Suppressor macrophage treated with lipopolysaccharide for 1 hour (primary cell): ENCODE data around the gene CDC25B.
"Not testable (repeated sequence)": the region's sequence is repeated elsewhere in the genome, so short reads cannot be mapped to it uniquely, and the experiment has no call there.

ENCODE experiments used
- DNase-seq, 3 donors: peaks; one replicate each; pipeline ENCODE4 v3.0.0-alpha.2; 2020 to 2022

The CDC25B gene

DNA sequence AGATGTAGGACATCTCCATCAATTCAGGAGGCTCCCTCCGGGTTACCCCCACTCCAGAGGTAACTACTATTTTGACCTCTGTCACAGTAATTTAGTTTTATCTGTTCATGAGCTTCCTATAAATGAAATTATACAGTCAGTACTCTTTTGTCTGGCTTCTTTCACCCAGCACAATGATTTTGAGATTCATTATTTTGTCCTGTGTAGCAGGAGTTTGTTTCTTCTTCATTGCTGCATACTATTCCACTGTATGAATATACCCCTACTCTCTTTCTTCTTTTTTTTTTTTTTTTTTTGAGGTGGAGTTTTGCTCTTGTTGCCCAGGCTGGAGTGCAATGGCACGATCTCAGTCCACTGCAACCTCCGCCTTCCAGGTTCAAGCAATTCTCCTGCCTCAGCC lies 12.4 kb downstream of the CDC25B start:
- DNase-seq, result no peak

GRCh38 chr20:3811467-3812258 lies 15.6 kb downstream of the CDC25B start:
- peak; percentile 94 to 96 (median 95) for DNase-seq

DNA sequence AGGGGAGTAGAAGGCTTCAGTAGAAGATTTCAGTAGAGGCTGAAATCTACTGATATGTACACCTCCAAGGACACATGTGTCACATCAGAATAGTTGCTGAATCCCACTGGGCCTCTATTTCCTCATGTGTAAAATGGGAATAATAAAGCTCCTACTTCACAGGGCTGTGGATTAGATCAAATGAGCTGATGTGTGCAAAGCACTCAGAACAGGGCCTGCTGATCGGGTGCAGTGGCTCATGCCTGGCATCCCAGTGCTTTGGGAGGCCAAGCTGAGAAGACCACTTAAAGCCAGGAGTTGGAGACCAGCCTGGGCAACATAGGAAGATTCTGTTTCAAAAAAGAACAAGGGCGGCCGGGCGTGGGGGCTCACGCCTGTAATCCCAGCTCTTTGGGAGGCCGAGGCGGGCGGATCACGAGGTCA lies 16.2 kb downstream of the CDC25B start:
- DNase-seq, result no peak

GRCh38 chr20:3812975-3813847 lies 17.1 kb downstream of the CDC25B start:
- no peak for DNase-seq

DNA sequence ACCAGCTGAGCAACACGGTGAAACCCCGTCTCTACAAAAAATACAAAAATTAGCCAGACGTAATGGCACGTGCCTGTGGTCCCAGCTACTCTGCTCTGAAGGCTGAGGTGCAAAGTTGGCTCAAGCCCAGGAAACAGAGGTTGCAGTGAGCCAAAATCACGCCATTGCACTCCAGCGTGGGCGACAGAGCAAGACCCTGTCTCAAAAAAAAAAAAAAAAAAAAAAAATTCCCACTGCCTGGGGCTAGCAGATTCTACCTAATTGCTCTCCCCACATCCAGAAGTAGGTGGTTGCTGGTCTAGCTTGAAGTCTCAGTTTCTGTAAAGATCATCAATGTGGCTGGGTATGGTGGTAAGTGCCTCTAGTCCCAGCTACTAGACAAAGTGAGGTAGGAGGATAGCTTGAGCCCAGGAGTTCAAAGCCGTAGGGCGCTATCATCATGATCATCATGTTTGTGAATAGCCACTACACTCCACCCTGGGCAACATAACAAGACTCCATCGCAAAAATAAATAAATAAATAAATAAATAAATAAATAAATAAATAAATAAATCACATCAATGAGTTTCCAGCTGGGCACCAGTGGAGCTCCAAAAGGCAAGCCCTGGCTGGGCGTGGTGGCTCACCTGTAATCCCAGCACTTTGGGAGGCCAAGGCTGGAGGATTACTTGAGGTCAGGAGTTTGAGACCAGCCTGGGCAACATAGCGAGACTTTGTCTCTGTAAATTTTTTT lies 17.9 kb downstream of the CDC25B start:
- no peak for DNase-seq

DNA sequence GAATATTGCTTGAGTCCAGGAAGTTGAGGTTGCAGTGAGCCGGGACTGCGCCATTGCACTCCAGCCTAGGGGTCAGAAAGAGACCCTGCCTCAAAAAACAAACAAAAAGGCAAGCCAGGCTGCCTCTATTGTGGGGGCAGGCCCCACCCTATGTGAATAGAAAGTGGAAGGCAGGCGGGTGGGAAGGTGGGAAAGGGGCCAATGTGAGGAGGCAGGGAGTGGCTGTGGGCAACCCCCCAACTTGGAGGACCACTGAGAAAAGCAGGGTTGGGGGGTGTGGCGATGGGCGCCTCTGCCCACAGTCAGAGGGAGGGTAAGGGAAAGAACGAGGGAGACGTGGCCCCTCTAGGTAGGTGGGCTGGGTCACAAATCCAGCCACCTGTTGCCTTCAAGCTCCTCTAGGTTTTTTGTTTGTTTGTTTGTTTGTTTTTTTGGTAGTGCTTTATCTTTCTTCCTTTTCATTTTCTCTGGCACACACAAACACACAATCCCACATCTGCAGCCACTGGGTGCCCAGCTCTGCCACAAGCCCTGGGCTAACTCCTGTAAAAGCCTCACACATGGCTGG lies 18.9 kb downstream of the CDC25B start:
- DNase-seq, result no peak

DNA sequence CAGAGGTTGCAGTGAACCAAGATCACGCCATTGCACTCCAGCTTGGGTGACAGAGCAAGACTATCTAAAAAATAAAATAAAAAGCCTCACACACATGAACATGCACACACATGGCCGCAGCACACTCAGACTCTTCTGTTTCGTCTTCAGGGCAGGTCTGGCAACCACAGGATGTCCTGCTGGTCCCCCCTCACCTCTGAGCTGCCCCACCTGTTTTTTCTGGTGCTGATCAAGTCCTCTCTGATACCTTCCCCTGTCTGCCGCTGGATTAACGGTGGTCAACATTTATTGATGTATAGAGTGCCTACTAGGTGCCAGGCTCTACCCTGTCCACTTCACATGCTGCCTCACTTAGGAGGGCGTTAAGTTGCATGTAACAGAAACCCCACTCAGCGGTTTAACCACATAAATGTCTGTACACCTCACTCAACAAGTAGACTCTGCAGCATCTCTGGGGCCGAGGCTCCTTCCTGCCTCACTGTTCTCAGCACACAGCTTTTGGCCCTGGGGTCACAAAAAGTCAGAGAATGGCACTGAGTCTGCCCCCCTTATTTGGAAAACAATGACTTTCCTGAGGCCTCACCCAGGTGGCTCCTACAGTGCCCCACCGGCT lies 19.7 kb downstream of the CDC25B start:
- no peak for DNase-seq

DNA sequence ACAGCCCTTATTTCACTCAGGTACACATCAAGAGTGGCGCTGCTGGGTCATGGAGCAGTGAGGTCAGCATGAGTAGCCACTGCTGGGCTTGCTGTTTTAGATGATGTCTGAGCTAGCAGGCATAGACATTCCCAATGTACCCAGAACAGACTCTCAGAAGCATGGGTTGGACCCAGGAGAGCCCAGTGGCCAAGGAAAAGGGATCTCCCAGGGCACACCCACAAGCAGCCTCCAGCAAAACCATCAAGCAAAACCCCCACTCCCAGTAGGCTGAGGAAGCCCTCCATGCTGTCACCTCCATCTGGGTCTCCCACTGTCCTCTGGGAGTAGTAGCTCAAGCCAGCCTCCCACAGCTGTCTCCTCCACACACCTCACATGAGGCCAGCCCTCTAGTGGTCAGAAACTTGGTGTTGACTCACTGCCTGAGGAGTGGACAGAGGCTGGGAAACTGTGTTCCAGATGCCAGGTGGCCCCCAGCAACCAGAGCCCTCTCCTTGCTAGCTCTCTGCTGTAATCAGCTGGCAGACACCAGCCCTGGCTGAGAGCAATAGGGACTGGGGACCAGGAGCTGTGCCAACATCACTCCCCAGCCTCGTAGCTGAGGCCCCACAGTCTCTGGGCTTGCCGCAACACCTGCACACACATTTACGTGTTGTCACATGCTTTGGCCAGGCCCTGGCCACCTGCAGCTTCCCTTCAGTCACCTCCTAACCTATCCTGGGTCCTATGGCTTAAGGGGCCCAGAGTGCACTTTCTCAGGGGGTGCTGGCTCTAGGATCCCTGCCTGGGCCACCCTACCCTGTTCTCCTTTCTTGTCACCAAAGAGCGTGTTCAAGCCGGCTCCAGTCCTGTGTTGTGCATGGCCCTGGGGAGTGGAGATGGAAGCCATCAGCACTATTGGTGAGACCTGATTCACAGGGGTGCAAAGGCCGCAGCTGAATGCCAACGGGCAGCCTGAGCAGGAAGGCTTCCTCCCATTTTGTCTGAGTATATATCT lies 22.3 kb downstream of the CDC25B start:
- DNase-seq, result peak; percentile 85 to 87 (median 86)

DNA sequence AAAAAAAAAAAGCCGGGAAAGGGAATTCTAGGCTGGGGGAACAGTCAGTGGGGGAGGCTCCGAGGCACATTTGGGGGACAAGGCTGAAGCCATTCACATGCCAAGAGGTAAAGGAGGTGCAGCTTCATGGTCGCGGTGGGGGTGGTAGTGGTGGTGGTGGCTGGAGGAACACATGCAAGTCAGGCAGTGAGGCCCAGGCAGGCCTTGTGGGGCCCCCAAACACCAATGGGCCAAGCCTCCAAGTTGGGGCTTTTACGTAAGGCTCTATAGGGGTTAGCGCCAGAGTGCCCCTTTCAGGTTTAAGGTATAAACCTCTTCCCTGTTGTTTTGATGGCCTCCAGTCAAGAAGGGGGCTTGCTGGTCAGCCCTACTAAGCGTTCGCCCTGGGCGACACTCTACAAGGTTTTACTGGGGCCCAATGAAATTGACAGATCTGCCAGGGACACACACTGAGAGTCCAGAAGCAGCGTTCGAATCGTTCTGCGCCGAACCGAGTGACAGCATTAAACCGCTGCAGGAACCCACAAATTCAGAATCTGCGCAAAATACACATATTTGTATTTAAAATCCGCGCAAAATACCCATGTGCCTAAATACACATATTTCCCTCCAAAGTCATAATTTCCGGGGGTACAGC lies 23.4 kb downstream of the CDC25B start:
- DNase-seq, result no peak

DNA sequence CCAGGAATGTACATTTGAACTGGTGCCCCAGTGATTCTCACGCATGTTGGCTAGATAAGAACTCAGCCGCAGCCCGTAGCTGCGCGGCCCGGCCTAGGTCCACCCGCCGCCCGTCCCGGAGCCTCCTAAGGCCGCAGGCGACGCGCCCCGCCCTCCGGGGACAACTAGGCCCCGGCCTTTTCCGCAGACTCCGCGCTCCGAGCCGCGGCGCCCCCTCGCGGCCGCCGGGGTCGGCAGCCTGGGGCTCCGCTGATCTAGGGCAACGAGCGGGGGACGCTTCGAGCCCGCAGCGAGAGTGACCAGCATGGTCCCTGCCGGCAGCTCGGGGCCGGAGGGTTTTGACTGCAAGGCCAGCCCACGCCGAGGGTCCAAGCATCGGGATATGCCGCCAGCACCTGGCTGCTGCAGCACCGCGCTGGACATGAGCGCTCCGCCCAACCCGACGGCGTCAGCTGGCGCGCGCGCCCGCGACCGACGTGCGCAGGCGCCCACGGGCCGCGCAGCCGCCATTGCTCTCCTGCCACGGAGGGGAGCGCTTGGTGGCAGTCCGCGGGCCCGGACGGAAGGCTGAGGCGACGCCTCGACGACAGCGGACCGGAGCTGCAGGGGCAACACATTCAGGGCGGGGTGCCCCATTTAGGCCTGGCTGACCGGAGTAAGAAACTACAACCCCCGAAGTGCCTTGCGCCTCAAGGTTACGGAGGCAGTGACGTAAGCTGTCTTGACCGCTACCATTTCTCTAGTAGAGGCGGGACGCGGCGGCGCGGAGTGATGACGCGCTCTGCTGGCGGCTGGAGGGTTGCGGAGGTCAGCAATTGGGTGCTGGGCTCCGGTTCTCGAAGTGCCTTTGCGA lies 24.2 kb downstream of the CDC25B start, which contains the start of gene AP5S1:
AP5S1 (plus strand) TSS at position 500 of the 853 bp plus-strand sequence. CDS start 1,571 bp downstream, outside the sequence.
- peak; percentile 98 for DNase-seq

DNA sequence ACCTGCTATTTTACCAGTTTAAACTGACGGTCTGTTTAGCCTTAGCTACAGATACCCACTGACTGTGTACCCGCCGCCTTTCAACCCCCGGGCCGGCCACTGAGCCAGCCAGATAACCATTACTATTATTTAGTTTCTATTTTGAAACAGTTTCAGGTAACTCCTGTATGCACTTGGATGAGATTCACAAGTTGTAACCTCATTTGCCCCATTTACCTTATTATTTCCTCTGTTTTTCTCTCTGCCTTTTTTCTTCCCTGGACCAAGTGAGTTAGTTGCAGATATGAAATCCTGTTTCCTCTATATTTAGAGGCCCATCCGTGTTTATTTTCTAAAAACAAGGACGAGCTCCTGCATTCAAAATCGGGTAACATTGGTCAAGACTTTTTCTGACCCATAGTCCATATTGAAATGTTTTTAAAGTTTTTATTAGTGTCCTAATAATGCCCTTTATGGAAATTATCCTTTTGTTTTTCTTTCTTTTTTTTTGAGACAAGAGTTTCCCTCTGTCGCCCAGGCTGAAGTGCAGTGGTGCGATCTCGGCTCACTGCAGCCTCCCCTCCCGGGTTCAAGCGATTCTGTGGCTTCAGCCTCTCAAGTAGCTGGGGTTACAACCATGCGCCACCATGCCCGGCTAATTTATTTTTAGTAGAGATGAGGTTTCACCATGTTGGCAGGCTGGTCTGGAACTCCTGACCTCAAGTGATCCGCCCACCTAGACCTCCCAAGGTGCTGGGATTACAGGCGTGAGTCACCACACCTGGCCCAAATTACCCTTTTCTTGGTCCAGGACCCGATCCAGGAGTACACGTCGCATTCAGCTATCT lies 25.0 kb downstream of the CDC25B start:
- DNase-seq, result no peak

DNA sequence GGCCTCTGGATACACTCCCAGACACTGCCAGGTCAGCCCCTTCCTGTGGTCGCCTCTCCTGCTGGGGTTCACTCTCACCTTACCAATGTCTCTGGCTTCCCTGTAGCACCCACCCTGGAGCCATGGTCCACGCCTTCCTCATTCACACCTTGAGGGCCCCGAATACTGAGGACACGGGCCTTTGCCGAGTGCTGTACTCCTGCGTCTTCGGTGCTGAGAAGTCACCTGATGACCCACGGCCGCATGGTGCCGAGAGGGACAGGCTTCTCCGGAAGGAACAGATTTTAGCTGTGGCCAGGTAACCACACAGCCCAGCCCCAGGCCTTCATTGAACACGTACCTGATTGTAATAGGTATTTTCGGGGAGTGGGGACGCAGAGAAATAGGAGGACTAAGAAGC lies 25.9 kb downstream of the CDC25B start:
- no peak for DNase-seq

GRCh38 chr20:3823881-3824280 lies 27.8 kb downstream of the CDC25B start:
- no peak for DNase-seq

DNA sequence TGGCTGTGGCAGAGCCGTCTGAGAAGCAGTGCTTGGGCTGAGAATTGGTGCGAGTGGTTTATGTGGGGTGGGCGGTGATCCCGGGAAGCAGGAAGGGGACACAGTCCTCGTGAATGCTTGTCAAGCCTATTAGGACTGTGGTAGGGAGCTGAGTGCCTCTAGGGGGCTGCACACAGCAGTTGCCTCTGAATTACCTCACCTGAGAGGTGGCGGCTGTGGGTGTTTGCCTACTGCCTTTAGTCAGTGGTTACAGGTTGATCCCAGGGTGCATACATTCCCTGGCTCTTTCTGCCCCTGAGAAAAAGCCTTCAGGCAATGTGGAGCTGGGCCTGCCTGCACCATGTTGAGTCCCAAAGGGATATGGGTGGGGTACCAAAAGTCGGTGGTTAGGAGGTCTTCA lies 29.4 kb downstream of the CDC25B start:
- DNase-seq, result no peak

DNA sequence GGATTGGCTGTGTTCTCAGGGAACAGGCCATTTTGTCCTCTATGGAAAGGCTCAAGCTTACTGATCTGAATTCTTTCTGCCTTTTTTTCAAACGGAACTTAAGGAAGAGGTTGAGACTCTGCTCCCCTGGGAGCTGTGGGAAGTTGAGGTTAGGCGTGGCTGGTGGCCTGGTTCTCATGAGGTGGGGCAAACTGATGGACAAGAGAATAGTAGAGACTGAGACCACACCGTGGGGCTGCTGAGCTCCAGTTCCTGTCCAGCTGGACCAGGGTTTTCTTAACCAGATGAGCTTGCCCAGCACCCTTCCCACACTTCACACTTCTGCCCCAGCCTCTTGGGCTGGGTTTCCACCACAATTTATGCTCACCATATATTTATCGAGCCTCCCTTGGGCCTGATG lies 30.3 kb downstream of the CDC25B start:
- no peak for DNase-seq

DNA sequence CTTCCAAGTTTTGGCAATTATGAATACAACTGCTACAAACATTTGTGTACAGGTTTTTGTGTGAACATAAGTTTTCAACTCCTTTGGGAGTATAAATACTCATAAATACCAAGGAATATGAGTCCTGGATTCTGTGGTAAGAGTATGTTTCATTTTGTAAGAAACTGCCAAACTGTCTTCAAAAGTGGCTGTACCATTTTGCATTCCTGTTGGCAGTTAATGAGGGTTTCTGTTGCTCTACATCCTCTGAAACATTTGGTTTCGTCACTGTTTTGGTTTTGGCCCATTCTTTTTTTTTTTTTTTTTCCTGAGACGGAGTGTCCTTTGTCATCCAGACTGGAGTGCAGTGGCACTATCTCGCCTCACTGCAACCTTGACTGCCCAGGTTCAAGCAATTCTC lies 32.7 kb downstream of the CDC25B start:
- DNase-seq, result no peak

DNA sequence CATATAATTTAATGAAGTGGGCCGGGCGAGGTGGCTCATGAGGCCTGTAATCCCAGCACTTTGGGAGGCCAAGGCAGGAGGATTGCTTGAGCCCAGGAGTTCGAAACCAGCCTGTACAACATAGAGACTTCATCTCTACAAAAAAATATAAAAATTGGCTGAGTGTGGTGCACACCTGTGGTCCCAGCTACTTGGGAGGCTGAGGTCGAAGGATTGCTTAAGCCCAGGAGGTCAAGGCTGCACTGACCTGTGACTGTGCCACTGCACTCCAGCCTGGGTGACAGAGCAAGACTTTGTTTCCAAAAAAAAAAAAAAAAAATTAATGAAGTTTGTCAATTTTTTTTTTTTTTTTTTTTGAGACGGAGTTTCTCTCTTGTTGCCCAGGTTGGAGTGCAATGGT lies 33.8 kb downstream of the CDC25B start:
- DNase-seq, result not testable (repeated sequence)

GRCh38 chr20:3836132-3836531 lies 40.0 kb downstream of the CDC25B start:
- DNase-seq, result no peak

- no peak for DNase-seq
Measured at GRCh38 chr20:3839328-3839727, 43.2 kb downstream of the CDC25B start.
